OCI-LY1 (cell line): ENCODE measurements around the gene WDR82.

Experiments used
- H2AFZ ChIP-seq: fragments of 200-600 bp; sonication (generic), shearing (Covaris generic); 2 replicates; pipeline ENCODE4 v1.6.0; 2014; ENCODE audit warnings: antibody characterized with exemption, mild to moderate bottlenecking, low read length
- H3F3A ChIP-seq: fragments of 200-600 bp; sonication (generic), shearing (Covaris generic); 2 replicates; pipeline ENCODE4 v1.6.0; 2014; ENCODE audit warnings: mild to moderate bottlenecking, antibody characterized with exemption, low read length, moderate library complexity; ENCODE audit not compliant: insufficient read depth
- H3K27ac ChIP-seq: fragments of 200-600 bp; sonication (generic); 2 replicates; pipeline ENCODE4 v1.5.1; 2014; ENCODE audit warnings: low read length, mixed run types, mild to moderate bottlenecking, low read depth; ENCODE audit not compliant: poor library complexity, severe bottlenecking
- H3K27me3 ChIP-seq: fragments of 200-600 bp; sonication (generic); 2 replicates; pipeline ENCODE4 v1.6.0; 2014; ENCODE audit warnings: antibody characterized with exemption, mild to moderate bottlenecking, low read length, moderate library complexity; ENCODE audit not compliant: insufficient read depth
- H3K36me3 ChIP-seq: fragments of 200-600 bp; sonication (generic); 2 replicates; pipeline ENCODE4 v1.6.1; 2014; ENCODE audit warnings: mild to moderate bottlenecking, antibody characterized with exemption, low read length, moderate library complexity, mixed read lengths; ENCODE audit not compliant: insufficient read depth
- H3K4me1 ChIP-seq: fragments of 200-600 bp; sonication (generic); 2 replicates; pipeline ENCODE4 v1.5.1; 2014; ENCODE audit warnings: mild to moderate bottlenecking, low read length, moderate library complexity; ENCODE audit not compliant: insufficient read depth, severe bottlenecking
- H3K4me2 ChIP-seq: fragments of 200-600 bp; sonication (generic), shearing (Covaris generic); 2 replicates; pipeline ENCODE4 v1.6.1; 2014; ENCODE audit warnings: low read length
- H3K4me3 ChIP-seq: fragments of 200-600 bp; sonication (generic); 2 replicates; pipeline ENCODE4 v1.5.1; 2014; ENCODE audit warnings: low read length, low read depth, mild to moderate bottlenecking, mixed read lengths; ENCODE audit not compliant: poor library complexity, severe bottlenecking
- H3K79me2 ChIP-seq: fragments of 200-600 bp; shearing (Covaris generic); 2 replicates; pipeline ENCODE4 v1.6.1; 2016; ENCODE audit warnings: mixed run types, low read length, mixed read lengths; ENCODE audit not compliant: insufficient read depth
- H3K9ac ChIP-seq: fragments of 200-600 bp; sonication (generic), shearing (Covaris generic); 2 replicates; pipeline ENCODE4 v1.6.1; 2014; ENCODE audit warnings: mild to moderate bottlenecking, low read length, mixed read lengths
- H3K9me2 ChIP-seq: fragments of 200-600 bp; sonication (generic), shearing (Covaris generic); 2 replicates; pipeline ENCODE4 v1.6.1; 2014; ENCODE audit warnings: low read depth, mild to moderate bottlenecking, low read length, mixed read lengths
- H3K9me3 ChIP-seq: fragments of 200-600 bp; shearing (Covaris generic); 2 replicates; pipeline ENCODE4 v1.6.1; 2014; ENCODE audit warnings: low read length, mixed read lengths
- H4K20me1 ChIP-seq: fragments of 200-600 bp; sonication (generic), shearing (Covaris generic); 2 replicates; pipeline ENCODE4 v1.6.0; 2016; ENCODE audit warnings: mild to moderate bottlenecking, low read length; ENCODE audit not compliant: insufficient read depth
- CTCF ChIP-seq: fragments of 200-600 bp; sonication (generic), shearing (Covaris generic); IDR thresholded peaks from 2 replicates; pipeline ENCODE4 v1.5.1; 2017; ENCODE audit warnings: mild to moderate bottlenecking, antibody characterized with exemption, low read length, moderate library complexity, mixed read lengths
- EZH2 ChIP-seq: fragments of 200-600 bp; sonication (generic), shearing (Covaris generic); IDR thresholded peaks from 2 replicates; pipeline ENCODE4 v1.8.0; 2017; ENCODE audit warnings: borderline replicate concordance, mixed run types, mild to moderate bottlenecking, antibody characterized with exemption, low read length, moderate library complexity, mixed read lengths

WDR82 gene

GRCh38 chr3:52303811-52304210 lies 25.4 kb upstream of the WDR82 start:
- Histone ChIP-seq H4K20me1 (no peaks in the 10 kb centered on the region), H3K9ac (no peak overlapping the region), H2AFZ (no peak overlapping the region), H3K9me2 (no peaks in the 10 kb centered on the region), H3K9me3 (no peaks in the 10 kb centered on the region), H3K4me3 (no peak overlapping the region), H3K36me3 (no peaks in the 10 kb centered on the region), H3K79me2 (no peaks in the 10 kb centered on the region), H3K4me2 (no peak overlapping the region), H3K4me1 (no peaks in the 10 kb centered on the region), H3K27ac (no peak overlapping the region), H3F3A (no peaks in the 10 kb centered on the region), H3K27me3 (no peaks in the 10 kb centered on the region; the same call in 1 of the 2 replicates)
- TF ChIP-seq CTCF (no peak), EZH2 (no peak)

- no peaks in the 10 kb centered on the region for H3K79me2 ChIP-seq
- H3K27me3 ChIP-seq = no peaks in the 10 kb centered on the region; the same call in 1 of the 2 replicates
- no peak overlapping the region for H2AFZ ChIP-seq
- no peak overlapping the region for H3K9ac ChIP-seq
- no peaks in the 10 kb centered on the region for H4K20me1 ChIP-seq
- H3F3A ChIP-seq = no peaks in the 10 kb centered on the region
- H3K4me1 ChIP-seq = no peaks in the 10 kb centered on the region
- H3K9me2 ChIP-seq = no peaks in the 10 kb centered on the region
- no peak overlapping the region for H3K4me2 ChIP-seq
- no peak overlapping the region for H3K4me3 ChIP-seq
- H3K27ac ChIP-seq = no peak overlapping the region
- no peaks in the 10 kb centered on the region for H3K36me3 ChIP-seq
- no peaks in the 10 kb centered on the region for H3K9me3 ChIP-seq
- TF ChIP-seq EZH2 = no peak
- no peak for TF ChIP-seq CTCF
These were observed 24.1 kb upstream of the WDR82 start for GRCh38 chr3:52302426-52303145.

- no peaks in the 10 kb centered on the region for H3F3A ChIP-seq
- no peak overlapping the region for H3K9ac ChIP-seq
- H3K4me1 ChIP-seq = no peaks in the 10 kb centered on the region
- no peaks in the 10 kb centered on the region for H3K9me3 ChIP-seq
- no peak overlapping the region for H2AFZ ChIP-seq
- H3K27ac ChIP-seq = no peak overlapping the region
- H3K79me2 ChIP-seq = no peaks in the 10 kb centered on the region
- H3K27me3 ChIP-seq = no peaks in the 10 kb centered on the region; the same call in 1 of the 2 replicates
- H3K4me3 ChIP-seq = no peak overlapping the region
- no peak for TF ChIP-seq EZH2
- TF ChIP-seq CTCF = no peak
- no peaks in the 10 kb centered on the region for H4K20me1 ChIP-seq
- H3K9me2 ChIP-seq = no peaks in the 10 kb centered on the region
- no peak overlapping the region for H3K4me2 ChIP-seq
- H3K36me3 ChIP-seq = no peaks in the 10 kb centered on the region
These were observed 21.6 kb upstream of the WDR82 start for GRCh38 chr3:52299879-52300611.
